ENCODE data around the gene BEX4. TPM values are rescaled to one million over a fixed set of nuclear protein-coding genes. Genes with fewer than 3 reads are reported as not detected.

The BEX4 gene
- total and polyA plus RNA-seq, 2 of the 4 experiments (the other 2 are of a cell fraction) = 0.54 to 6.8 TPM

DNA sequence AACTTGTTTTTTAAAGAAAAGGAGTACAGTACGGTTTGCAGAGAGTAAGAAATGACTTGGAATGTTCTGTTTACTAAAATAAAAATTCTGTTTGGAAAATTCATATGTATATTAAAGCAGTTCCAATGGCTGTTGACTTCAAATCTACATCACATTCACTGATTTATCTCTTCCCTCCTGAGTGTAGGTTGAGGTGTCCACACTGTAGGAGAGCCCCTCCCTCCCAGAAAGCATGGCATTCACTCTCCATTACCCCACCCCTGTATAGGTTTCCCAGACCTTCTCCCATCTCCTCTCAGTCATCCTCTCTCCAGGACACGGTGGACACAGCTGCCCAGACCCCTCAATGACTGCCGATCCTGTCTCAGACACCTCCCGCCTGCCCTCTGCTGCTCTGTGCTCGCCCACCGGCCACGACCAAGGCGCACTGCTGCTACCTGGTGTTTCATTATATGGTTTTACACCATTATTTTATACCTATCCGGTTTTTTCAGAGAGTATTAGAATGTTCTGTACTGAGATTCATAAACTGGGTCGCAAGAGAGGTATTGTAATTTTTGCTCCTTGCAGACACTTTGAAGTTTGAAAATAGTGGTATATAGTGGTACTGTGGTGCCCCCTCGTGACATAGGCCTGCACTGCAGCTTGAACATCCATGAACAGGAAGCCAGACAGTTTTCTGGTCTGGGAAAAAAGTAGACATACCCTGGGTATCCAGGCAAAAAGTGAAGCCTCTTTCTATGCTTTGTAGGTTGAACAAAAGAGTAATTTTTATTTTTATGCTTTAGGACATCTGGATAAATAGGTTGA, 38.8 kb upstream of the BEX4 start:
- no TSS peak for BruUV-seq (replicated peaks)

More for the DNA sequence above, 38.8 kb upstream of the BEX4 start:
- no peak overlapping the region for H3K4me3 ChIP-seq (ENCODE audit: insufficient read depth, low read depth, low read length)
- H3K27me3 ChIP-seq (ENCODE audit: control insufficient read depth, insufficient read depth, low read length) = peaks cover 10% of the 10 kb centered on the region; the same call in 1 of the 2 replicates
- no peak overlapping the region for H3K18ac ChIP-seq (ENCODE audit: low read depth, low read length)
- no peaks in the 10 kb centered on the region for H4K20me1 ChIP-seq (ENCODE audit: insufficient read depth, low read length)
- in situ Hi-C loops (cut with MboI; ENCODE audit: low sequenced_read_pairs) = no loop called here
- 0% methylated on average over 1 of the region's 11 CpGs; no CpG with 5 or more reads in 1 of the 2 experiments for WGBS, 2 experiments (ENCODE audit: extremely low coverage in 2 of 2, insufficient read length in 1 of 2)
- no peaks in the 10 kb centered on the region for H3K9me3 ChIP-seq (ENCODE audit: control insufficient read depth, insufficient read depth, low read length)
- H3K4me2 ChIP-seq (ENCODE audit: low read depth, low read length) = peak overlapping the region; percentile 31; the same call in 1 of the 2 replicates
- H4K5ac ChIP-seq (ENCODE audit: low read depth, low read length) = no peak overlapping the region
- peak overlapping the region; percentile 84 for H2AFZ ChIP-seq (replicated peaks; ENCODE audit: low read length, poor library complexity)
- H4K8ac ChIP-seq (ENCODE audit: low read depth in 2 of 2, low read length in 2 of 2) = no peak overlapping the region
- ChIA-PET POLR2A (ENCODE audit: unreplicated experiment) (no interaction called here), CTCF (interaction anchor here (1.4 to 2.1 kb wide), 2 partner anchors 19 to 225 kb away, joined by 3 to 11 read pairs; no protein-coding TSS in a partner anchor)
- H2BK5ac ChIP-seq (ENCODE audit: low read depth, low read length, poor library complexity, severe bottlenecking) = no peak overlapping the region
- H3K56ac ChIP-seq (ENCODE audit: extremely low read depth, insufficient read depth, low read length) = no peak overlapping the region
- H3K79me1 ChIP-seq (ENCODE audit: low read depth in 1 of 2, low read length in 2 of 2) = no peaks in the 10 kb centered on the region
- H3K36me3 ChIP-seq (ENCODE audit: control insufficient read depth, insufficient read depth, low read length) = no peaks in the 10 kb centered on the region
- H3K9ac ChIP-seq (ENCODE audit: low read depth, low read length) = no peak overlapping the region; the same call in 1 of the 2 replicates
- peak; percentile 91 for ATAC-seq (ENCODE audit: low read depth)
- DNase-seq = peak; percentile 38
- H3K9me1 ChIP-seq (ENCODE audit: insufficient read depth, low read length) = no peaks in the 10 kb centered on the region
- H3K4me1 ChIP-seq (ENCODE audit: control insufficient read depth, insufficient read depth, low read length) = no peaks in the 10 kb centered on the region
- H2BK15ac ChIP-seq (ENCODE audit: low read depth, low read length) = no peak overlapping the region
- H4K91ac ChIP-seq (ENCODE audit: insufficient read depth, low read depth, low read length) = no peak overlapping the region
- intact Hi-C loops (cut with micrococcal nuclease) = loop anchor here (1.0 to 5.0 kb wide), 2 partner anchors 225 to 1109 kb away; no protein-coding TSS in a partner anchor
- dilution Hi-C loops (cut with HindIII; ENCODE audit: low sequenced_read_pairs, unreplicated experiment) = no loop called here
- no peak overlapping the region for H3K27ac ChIP-seq (ENCODE audit: insufficient read depth, low read length)
- TF ChIP-seq RAD21 (IDR thresholded peaks at IDR 0.05; ENCODE audit: low read length) (peak; percentile 63), RCOR1 (IDR thresholded peaks at IDR 0.05; ENCODE audit: insufficient replicate concordance, low read length) (no peak), BHLHE40 (IDR thresholded peaks at IDR 0.05; ENCODE audit: low read depth, low read length) (no peak), FOS (IDR thresholded peaks at IDR 0.05; ENCODE audit: low read depth, low read length) (no peak), CEBPB (IDR thresholded peaks at IDR 0.05; ENCODE audit: low read depth, low read length) (no peak), MXI1 (IDR thresholded peaks at IDR 0.05; ENCODE audit: borderline replicate concordance, low read depth, low read length) (no peak), CHD1 (IDR thresholded peaks at IDR 0.05; ENCODE audit: low read depth, low read length) (no peak), SMC3 (IDR thresholded peaks at IDR 0.05; ENCODE audit: low read depth, low read length) (peak; percentile 49), POLR2A (IDR thresholded peaks at IDR 0.05; ENCODE audit: low read depth, low read length) (no peak)
- TF ChIP-seq, protein P1, sequence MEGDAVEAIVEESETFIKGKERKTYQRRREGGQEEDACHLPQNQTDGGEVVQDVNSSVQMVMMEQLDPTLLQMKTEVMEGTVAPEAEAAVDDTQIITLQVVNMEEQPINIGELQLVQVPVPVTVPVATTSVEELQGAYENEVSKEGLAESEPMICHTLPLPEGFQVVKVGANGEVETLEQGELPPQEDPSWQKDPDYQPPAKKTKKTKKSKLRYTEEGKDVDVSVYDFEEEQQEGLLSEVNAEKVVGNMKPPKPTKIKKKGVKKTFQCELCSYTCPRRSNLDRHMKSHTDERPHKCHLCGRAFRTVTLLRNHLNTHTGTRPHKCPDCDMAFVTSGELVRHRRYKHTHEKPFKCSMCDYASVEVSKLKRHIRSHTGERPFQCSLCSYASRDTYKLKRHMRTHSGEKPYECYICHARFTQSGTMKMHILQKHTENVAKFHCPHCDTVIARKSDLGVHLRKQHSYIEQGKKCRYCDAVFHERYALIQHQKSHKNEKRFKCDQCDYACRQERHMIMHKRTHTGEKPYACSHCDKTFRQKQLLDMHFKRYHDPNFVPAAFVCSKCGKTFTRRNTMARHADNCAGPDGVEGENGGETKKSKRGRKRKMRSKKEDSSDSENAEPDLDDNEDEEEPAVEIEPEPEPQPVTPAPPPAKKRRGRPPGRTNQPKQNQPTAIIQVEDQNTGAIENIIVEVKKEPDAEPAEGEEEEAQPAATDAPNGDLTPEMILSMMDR (conservative IDR thresholded peaks at IDR 0.05; ENCODE audit: low read depth, low read length) = peak; percentile 73
- TF ChIP-seq, protein P2, sequence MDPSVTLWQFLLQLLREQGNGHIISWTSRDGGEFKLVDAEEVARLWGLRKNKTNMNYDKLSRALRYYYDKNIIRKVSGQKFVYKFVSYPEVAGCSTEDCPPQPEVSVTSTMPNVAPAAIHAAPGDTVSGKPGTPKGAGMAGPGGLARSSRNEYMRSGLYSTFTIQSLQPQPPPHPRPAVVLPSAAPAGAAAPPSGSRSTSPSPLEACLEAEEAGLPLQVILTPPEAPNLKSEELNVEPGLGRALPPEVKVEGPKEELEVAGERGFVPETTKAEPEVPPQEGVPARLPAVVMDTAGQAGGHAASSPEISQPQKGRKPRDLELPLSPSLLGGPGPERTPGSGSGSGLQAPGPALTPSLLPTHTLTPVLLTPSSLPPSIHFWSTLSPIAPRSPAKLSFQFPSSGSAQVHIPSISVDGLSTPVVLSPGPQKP (IDR thresholded peaks at IDR 0.05; ENCODE audit: borderline replicate concordance, low read depth, low read length) = no peak
- TF ChIP-seq, protein P3, sequence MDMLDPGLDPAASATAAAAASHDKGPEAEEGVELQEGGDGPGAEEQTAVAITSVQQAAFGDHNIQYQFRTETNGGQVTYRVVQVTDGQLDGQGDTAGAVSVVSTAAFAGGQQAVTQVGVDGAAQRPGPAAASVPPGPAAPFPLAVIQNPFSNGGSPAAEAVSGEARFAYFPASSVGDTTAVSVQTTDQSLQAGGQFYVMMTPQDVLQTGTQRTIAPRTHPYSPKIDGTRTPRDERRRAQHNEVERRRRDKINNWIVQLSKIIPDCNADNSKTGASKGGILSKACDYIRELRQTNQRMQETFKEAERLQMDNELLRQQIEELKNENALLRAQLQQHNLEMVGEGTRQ (IDR thresholded peaks at IDR 0.05; ENCODE audit: low read depth, low read length) = no peak
- no peak overlapping the region for H2AK5ac ChIP-seq (ENCODE audit: low read depth, low read length)
- no peak overlapping the region for H2BK20ac ChIP-seq (ENCODE audit: low read depth, low read length)
- H3K14ac ChIP-seq (replicated peaks; ENCODE audit: low read depth, low read length) = no peak overlapping the region
- H2BK120ac ChIP-seq (ENCODE audit: low read depth, low read length) = no peak overlapping the region
- no peak overlapping the region for H3K23ac ChIP-seq (ENCODE audit: low read depth, low read length)
- H2AK9ac ChIP-seq (replicated peaks; ENCODE audit: low read depth, low read length, poor library complexity) = peak overlapping the region; percentile 3
- no peak overlapping the region for H3K4ac ChIP-seq (ENCODE audit: low read depth, low read length)
